Pulmonary artery endothelial cell (primary cell): ENCODE results near the gene TRIM43. TPM values are rescaled to one million over a fixed set of nuclear protein-coding genes. Genes with fewer than 3 reads are reported as not detected.
"Not testable (repeated sequence)": the region's sequence is repeated elsewhere in the genome, so short reads cannot be mapped to it uniquely, and the experiment has no call there.

Source experiments
- DNase-seq: peaks from one replicate; pipeline ENCODE4 v3.0.0-alpha.2; 2011; ENCODE audit warnings: low read depth, low spot score
- total RNA-seq: library from RNA; depleted of rRNA; stranded (reverse); fragments of >200 nt; gene quantifications from 2 replicates; pipeline ENCODE4 v1.2.3, GENCODE V29; 2014

The TRIM43 gene
- total RNA-seq, result not detected in 2 replicates

DNA sequence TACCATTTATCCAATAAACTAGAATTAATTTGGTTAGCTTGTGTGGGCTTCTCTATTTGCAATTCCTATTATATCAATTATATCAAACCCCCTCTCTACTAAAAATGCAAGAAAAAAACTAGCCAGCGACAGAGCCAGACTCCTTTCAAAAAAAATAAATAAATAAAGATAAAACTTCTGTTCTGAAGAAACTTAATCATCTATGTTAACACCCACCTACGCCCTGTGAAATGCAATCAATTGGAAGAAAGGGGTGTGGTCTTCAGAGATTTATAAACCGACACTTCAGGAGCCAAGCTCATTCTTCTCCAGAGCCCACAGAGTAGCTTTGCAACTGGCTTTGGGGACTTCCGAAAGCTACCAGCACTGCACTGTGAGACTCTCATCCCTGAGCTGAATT is at the start of gene TRIM43:
Gene TRIM43 (plus strand): TSS at position 301 of the 400 bp plus-strand sequence. CDS start 2,023 bp downstream, outside the sequence.
- DNase-seq, result not testable (repeated sequence)

GRCh38 chr2:95551055-95551568 is 40.7 kb upstream of the TRIM43 start:
- DNase-seq, result no peak

DNA sequence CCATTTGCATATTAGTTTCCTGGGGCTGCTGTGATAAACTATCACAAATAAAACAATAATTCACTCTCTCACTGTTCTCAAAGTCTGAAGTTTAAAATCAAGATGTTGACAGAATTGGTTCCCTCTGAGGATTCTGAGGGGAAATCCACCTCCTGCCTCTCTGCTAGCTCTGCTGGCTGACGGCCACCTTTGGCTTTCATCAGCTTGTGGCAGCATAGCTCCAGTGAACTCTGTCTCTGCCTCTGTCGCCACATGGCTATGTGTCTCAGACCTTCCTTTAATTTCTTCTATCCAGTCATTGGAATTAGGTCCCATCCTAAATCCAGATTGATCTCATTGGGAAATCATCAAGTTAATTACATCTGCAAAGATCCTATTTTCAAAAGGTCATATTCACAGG is 38.9 kb upstream of the TRIM43 start:
- DNase-seq, result no peak

GRCh38 chr2:95569170-95569569 is 22.6 kb upstream of the TRIM43 start:
- DNase-seq, result no peak

DNA sequence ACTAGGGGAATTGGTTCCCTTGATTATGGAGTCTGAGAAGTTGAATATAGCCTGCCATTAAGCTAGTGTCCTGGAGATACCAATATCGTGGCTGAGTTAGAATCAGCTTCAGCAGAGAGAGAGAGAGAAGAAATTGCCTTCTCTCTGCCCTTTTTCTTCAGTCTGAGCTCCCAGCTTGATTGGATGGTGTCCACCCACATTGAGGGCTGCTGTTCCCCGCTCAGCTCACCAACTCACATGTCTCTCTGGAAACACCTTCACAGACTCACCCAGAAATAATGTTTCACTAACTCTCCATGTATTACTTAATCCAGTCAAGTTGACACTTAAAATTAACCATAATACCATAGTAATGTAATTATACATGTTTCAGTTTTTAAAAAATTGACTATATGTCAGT is 17.9 kb upstream of the TRIM43 start:
- no peak for DNase-seq

DNA sequence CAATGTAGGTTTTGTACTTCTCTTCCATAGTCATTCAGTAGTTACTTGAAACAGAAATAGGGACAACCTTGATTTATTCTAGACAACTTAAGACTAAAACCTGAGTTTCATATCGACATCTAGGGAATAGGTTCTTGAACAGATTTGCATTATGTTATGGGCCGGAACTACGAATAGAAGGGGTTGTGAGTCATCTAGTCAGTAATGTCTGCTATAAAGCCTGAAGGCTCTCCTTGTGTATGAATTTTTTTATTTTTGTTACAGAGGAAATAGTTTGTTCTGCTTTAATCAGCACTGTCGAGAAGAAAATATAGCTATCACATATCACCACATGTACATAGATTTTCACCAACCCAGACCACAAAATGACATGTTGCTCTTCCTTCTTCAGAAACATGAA is 17.3 kb upstream of the TRIM43 start:
- no peak for DNase-seq

- DNase-seq, result no peak
Observed at GRCh38 chr2:95575857-95576256, 15.9 kb upstream of the TRIM43 start.

DNA sequence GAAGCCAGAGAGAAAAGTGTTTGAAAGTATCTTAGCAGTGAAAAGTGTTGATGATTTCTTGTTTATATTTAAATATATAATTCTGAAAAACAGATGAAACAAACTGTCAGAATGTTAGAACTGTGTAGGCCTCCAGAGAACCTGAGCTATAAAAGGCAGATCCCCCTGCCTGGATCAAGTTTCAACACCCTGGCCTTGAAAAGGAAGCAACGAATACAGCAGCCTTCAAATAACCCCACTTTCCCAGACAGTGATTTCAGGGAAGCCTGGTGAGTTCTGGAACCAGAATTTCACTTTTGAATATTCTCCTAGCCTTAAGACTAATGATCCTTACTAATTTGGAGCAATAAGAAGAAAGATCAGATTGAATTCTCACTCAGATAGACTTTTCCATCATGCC is 13.3 kb upstream of the TRIM43 start:
- DNase-seq, result no peak

DNA sequence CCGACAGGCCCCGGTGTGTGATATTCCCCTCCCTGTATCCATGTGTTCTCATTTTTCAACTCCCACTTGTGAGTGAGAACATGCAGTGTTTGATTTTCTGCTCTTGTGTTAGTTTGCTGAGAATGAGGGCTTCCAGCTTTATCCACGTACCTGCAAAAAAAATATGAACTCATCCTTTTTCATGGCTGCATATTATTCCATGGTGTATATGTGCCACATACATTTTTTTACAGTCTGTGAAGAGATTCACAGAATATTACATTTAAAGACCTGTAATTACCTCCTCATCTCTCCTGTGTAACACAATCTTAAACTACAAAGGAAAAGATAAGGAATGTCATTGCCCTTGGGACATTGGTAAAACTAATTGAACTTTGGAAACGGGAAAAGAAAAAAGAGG is 8.3 kb upstream of the TRIM43 start:
- DNase-seq, result not testable (repeated sequence)

- DNase-seq, result not testable (repeated sequence)
Observed at GRCh38 chr2:95584321-95584720, 7.5 kb upstream of the TRIM43 start.

DNA sequence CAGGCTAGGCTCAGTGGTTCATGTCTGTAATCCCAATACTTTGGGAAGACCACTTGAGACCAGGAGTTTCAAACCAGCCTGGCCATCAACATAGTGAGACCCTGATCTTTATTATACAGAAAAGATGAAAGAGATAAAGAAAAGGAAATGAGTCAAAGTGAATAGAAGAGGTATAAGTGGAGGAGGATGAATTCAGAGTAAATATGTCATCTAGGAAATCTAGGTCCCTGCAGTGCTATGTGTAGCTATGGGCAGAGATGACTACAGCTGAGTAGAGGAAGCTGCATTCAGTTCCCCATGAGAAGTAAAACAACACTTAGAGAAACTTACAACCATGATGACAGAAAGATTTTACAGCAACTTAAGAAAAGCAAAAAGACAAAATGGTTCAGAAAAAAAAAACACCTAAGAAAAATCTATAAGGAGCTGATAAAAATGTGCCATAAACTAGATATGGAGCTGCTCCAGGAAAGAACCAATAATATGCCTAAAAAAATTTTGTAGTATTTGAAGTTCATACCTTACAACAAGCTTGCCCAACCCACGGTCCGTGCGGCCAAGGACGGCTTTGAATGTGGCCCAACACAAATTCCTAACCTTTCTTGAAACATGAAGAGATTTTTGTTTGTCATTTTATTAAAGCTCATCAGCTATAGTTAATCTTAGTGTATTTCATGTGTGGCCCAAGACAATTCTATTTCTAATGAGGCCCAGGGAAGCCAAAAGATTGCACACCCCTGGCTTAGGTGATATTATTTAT is 1.8 kb upstream of the TRIM43 start:
- not testable (repeated sequence) for DNase-seq

GRCh38 chr2:95592973-95593372 is 1.2 kb downstream of the TRIM43 start:
- not testable (repeated sequence) for DNase-seq

GRCh38 chr2:95595012-95595411 is 3.2 kb downstream of the TRIM43 start:
- not testable (repeated sequence) for DNase-seq

GRCh38 chr2:95601301-95601700 is 9.5 kb downstream of the TRIM43 start:
- DNase-seq, result not testable (repeated sequence)

DNA sequence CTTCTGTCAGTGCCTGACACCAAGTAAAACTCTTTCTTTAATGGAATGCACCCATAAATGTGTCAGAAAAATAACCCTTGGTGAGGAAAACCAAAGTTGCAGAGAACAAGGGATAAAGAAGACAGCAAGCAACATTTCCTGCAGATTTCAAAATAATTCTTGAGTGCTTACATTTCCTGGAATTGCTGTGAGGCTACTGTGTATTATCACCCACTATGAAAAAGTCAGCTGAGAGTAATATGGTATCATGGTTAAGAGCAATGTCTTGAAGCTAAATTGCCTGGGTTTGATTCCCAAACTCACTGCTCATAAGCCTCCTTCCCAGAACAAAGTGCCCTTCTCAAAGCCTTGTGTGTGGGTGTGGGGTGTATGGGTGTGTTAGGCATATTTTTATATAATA is 10.3 kb downstream of the TRIM43 start:
- not testable (repeated sequence) for DNase-seq

DNA sequence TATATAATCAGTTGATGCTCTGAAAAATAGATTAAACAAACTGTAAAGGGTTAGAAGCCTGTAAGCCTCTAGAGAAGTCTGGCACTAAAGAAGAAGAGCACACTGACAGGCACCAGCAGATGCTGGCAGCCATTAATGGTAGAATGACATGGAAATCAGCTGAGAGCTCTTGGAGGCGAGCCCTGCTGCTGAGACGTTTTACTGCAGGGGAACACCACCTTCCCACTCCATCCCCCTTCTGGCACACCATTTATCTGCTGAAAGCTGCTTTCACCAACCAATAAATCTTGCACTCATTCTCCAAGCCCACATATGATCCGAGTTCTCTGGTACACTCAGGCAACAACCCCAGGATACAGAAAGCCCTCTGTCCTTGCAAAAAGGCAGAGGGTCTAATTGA is 16.6 kb downstream of the TRIM43 start:
- not testable (repeated sequence) for DNase-seq

DNA sequence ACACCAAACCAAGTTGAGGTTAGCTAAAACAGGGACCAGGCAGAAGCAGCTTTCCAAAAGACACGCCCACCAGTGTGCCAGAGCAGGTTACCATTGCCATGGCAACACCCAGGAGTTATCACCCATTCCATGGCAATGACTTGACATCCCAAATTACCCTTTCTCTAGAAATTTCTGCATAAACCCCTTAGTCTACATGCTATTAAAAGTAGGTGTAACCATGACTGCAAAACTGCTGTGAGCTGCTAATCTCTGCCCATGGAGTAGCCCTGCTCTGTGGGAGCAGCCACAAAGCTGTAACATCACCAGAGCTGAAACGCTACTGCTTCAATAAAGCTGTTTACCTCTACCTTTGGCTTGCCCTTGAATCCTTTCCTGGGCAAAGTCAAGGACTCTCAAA is 18.0 kb downstream of the TRIM43 start:
- not testable (repeated sequence) for DNase-seq

GRCh38 chr2:95613048-95613447 is 21.2 kb downstream of the TRIM43 start:
- not testable (repeated sequence) for DNase-seq

GRCh38 chr2:95622728-95623127 is 30.9 kb downstream of the TRIM43 start:
- DNase-seq, result not testable (repeated sequence)

DNA sequence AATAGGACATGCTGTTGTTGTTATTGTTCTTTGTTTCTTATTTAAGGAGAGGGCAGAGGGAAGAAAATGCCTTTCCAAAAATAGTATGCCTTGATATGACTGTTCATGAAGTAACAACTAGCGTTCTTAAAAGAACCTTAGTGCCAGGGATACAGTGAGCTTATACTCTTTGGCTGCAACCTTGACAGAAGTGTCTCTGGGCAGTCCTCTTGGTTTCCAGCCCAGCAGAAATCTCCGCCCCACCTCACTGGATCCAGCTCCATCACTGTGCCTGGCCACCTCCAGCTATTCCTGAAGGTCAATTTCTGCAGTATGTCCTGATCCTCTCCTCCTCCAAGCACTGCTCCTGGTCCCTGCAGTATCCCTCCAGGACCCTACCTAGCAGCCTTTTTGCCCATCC is 39.2 kb downstream of the TRIM43 start:
- DNase-seq, result not testable (repeated sequence)

GRCh38 chr2:95633626-95634259 is 41.9 kb downstream of the TRIM43 start:
- not testable (repeated sequence) for DNase-seq

DNA sequence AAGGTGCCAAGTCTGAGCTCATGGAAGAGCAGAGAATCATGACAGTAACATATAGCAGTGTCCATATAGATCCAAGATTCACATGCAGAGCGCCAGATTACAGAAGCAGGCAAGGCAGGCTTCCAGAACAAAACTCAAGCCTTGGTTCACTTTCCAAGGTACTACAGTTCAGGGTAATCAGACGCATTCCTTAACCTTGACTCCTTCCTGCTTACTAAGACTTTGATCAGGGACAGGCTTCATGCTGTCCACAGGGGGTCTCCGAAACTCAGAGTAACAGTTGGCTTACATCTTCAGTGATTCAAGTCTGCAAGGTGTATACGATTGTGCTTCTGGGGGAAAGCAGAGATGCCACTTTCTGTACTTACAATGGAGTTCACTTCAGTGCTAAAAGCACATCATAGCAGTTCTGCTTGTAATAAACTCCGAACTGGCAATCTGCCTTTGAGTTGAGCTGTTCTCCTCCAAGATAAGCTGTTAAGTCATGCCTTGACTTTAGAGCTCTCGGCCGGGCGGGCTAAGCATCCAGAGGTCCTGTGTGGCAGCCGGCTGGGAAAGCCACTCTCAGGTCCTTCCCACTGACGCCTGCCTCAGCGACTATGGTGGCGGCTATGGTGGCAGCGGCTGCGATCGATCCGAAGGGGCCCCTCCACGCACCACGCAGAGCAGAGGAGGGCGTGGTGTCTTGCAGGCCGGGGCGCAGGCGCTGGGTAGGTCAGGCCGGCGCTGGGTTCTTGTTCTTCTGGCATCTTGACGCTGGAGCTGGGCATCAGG is 48.9 kb downstream of the TRIM43 start:
- not testable (repeated sequence) for DNase-seq
